ENCODE results near the gene CST7. TPM values are rescaled to one million over a fixed set of nuclear protein-coding genes. Genes with fewer than 3 reads are reported as not detected.
"Not testable (repeated sequence)": the region's sequence is repeated elsewhere in the genome, so short reads cannot be mapped to it uniquely, and the experiment has no call there.

The CST7 gene
- total RNA-seq, 1 experiment from 2014 or later, result 77.4 TPM

DNA sequence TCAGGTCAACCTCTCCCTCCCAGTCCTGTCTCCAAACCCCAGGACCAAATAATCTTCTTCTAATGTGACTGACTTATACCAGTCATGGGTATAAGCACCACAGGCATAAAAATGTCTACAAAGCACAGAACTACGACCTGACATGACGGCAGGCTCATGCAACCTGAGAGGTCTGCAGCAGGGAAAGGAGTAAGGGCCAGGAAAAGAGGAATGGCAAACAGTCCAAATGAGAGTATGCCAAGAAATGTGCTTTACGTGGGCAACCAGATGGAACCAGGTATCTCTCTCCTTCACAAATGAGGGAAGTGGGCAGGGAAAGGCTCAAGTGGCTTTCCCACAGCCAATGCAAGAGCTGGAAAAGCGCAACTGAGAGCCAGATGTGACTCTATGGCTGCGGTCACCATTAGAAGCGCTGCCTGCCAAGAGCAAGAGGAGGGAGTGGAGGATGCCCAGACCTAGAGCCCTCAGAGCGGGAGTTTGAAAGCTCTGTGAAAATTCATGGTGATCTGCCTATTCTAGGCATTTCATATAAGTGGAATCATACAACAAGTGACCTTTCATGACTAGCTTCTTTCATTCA, 37.5 kb downstream of the CST7 start:
- DNase-seq (ENCODE audit: low read depth), result no peak

DNA sequence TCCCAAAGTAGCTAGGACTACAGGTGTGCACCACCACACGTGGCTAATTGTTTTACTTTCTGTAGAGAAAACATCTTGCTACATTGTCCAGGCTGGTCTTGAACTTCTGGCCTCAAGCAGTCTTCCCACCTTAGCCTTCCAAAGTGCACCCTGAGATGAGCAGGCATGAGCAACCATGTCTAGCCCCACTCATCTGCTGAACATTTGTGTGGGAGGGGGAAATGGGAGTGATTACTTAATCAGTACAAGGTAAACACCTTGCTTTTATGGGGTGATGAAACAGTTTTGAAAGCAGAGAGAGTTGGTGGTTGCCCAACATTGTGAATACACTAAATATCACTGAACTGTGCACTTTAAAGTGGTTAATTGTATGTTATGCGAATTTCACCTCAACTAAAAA, 38.2 kb downstream of the CST7 start:
- DNase-seq (ENCODE audit: low read depth), result no peak

DNA sequence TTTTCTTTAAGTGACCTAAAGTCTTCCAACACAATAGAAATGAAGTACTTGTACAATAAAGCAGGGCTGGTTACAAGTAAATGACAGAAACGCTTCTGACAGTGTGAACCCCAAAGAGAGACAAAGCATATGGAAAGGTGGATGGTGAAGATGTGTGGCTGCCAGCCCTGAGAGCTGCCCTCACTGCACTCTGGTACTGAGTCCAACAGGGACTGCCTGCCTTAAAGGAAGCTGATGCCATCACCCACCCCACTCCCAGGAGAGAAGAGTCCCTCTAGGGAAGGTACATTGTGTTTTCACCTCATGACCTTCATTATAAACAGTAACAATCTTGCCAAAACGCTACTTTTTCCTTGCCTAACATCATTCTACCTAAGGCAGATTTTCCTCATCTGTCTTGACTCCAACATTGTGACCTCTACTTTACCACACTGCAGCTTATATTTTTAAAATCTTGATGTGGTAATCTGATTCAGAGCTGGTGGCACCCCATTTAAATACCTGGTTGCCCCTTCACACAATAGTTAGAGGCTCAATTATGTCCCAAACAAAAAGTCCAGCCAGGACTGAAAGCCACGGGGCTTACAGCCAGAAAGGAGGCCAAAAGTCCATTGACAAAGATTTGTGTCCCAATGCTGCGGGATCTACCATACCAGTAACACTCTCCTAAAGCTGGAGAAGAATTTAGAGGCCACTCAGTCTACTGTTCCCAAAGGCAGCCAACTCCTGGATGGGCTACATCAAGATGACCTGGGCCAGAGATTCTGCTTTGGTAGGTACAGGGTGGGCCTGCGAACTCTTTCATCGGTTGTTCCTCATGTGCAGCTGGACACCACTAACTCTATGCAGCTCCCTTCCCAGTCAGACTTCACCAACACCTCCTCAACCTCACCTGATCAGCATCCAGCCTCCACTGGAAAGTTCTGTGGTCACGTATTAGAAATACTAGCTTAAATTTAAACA, 39.1 kb downstream of the CST7 start:
- DNase-seq (ENCODE audit: low read depth), result no peak

DNA sequence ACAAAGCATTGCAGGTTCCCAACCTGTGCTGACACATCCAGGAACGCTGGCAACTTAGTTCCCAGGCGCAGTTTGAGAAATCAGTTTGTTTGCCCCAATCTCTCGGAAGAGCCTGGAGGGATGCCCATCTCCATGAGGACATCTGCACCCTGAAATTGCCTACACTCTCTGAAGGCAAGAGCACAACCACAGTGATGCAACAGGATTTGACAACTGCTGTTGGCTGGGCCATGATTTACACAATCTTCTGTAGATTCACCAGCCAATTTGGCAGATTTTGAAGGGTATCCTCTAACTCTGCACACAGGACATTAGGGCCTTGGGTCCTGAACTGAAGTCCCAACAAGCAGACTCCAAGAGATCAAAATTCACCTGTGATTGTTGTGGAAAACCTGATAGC, 40.1 kb downstream of the CST7 start:
- DNase-seq (ENCODE audit: low read depth), result no peak

DNA sequence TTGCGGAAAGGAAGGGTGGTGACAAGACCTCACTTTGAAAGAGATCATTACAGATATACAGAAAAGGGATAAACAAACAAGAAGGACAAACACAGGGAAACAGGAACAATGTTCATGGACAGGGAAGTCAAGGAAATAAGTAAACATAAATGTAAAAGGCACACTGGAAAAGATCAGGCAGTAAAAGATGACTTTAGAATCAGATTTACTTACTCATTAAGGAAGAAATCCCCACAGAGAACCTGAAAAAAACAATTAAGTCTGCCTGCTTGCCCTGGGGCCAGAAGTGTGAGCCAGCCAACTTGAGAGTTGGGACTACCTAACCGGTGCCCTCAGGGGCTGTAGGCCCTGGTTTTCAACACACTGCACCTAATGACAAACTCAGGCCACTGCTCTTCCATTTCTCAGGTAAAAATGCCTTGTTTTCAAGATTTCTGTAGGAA, 41.8 kb downstream of the CST7 start:
- DNase-seq (ENCODE audit: low read depth), result peak; percentile 41

DNA sequence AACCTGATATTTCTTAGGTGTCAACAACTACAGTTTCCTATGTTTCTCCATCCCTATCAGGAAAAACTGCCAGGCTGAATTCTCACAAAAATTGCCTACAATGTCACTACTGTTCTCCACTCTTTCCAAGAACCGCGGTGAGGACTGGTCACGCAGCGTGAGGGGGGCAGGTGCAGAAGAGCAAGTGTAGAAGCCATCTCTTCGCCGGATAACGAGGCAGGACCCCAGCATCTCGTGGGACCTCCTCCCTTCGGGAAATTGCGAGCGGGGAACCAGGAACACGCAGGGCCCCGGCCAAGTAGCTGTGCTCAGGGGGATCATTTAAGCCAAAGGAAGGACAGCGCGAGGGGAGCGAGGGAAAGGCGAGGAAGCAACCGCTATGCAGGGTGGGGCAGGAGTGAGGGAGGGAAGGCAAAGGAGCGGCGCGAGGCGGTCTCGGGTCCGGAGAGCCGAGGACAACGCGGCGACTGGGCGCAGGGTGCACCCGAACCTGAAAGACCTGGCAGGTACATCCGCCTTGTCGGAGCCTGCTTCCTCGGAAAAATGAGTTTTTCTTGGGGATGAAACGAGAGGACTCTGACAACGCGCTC, 42.9 kb downstream of the CST7 start:
- peak; percentile 35 for DNase-seq (ENCODE audit: low read depth)

DNA sequence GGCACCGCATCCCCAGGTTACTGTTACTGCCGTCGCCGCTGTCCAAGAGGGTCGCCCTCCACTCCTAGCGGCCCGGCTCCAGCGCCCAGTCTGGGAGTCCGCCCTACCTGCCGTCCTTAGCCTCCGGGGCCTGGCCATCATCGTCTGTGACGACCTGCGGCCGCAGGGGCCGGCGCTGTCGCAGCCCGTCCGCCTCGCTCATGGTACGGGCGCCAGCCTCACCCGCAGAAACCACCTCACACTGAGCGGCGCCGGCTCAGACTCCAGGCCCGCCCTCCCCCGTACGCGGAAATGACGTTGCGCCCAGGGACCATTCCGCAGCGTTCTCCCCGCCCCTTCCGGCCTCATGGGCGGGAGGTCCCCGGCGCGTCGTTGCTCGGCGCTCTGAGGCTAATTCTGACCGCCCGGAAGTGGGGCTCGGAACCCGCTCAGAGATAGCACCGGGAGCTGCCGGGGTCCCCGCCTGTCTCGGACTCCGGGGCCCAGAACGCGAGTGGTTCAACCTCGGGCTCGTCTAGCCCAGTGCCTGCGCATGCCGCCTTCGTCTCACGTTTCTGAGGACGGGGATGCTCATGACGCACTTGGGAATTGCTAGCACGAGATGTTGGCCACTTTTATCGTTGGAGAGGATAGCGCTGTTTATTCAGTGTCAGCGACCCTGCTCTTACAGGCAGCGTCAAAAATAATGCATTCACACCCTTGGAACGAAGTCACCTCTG, 43.6 kb downstream of the CST7 start, which contains the start of gene APMAP:
Gene APMAP (minus strand): TSS at position 265 of the 719 bp plus-strand sequence. CDS start 63 bp downstream, at position 202.
- DNase-seq (ENCODE audit: low read depth), result peak; percentile 95

DNA sequence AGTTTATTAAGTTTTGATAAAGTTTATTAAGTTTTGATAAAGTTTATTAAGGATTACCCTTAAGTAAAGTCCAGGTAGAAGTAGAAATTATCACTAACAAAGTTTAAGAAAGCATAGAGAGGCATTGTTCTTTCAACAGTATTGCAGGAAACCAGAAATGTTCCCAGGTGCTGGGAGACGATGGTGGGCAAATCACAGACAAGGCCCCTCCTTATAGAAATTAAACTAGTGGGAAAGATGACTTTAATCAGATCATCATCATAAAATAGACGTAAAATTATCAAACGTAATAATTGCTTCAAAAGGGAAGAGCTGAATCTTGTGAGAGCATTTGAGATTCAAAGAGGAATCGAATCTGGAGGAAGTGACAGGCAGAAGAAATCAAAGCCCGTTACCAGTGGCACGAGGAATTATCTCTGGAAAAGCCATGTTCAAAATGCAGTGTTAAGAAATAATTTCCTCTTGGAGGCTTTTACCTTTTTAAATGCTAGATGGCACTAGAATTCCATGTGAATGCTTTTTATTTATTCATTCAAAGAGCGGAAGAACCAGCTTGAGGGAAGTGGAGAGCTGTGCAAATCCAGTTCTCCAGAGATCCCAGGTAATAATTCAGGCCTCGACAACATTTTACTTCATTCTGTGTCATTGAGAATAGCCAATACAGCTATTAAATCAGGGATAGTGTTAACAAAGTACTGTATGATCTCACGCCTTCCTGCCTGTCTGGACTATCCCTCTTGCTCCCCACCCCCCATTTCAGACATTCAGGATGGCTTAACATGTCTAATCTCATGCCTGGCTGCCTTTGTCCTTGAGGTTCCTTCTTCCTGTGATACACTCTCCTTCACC, 44.5 kb downstream of the CST7 start:
- peak; percentile 73 for DNase-seq (ENCODE audit: low read depth)

DNA sequence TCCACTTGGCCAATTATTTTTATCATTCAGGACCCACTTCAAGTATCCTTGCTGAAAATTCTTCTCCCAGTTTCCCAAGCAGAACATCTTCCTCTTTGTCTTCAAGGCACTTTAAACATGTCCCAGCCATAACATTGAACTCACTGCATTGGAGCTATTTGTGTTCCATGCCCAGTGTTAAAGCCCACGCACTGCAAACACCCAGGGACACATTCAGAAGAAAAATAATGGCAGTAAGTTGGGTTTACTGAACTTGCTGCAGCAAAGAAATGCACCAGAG, 45.1 kb downstream of the CST7 start:
- DNase-seq (ENCODE audit: low read depth), result no peak

DNA sequence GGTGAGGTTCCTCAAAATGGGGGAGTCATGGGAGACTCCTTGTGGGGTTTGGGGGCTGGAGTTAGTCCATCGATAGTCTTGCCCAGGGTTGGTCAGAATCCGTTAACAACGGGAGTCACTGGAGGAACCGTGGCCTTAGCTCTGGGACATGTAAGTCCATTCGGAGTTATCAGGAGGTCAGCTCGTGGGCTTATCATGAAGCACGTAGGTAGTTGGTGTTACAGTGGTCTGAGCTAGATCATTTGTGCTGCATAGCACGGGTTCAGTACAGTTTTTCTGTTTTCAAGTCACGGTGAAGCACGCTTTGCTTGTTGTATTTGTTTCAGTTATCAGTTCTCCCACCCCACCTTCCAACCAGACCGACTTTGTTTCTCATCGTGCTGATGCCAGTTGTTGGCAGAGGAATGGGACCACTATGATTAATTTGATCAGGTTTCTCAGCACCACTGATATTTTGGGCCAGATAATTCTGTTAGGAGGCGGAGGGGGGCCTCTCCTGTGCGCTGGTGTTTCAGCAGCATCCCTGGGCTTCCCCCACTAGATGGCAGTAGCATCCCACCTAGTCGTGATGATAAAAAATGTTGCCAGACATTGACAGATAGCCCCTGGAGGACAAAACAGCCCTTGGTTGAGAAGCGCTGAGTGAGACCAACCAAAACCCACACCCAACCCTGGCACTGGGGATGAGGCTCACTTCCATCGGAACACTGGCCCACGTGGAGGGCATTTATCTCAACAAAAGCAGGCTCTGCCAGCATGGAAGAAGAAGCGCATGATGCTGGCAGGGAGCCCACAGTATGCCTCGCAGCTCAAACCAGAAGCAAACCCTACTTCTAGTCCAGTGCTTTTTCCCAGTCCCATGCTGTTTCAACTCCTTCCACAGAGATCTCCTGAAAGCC, 45.6 kb downstream of the CST7 start:
- peak; percentile 83 for DNase-seq (ENCODE audit: low read depth)

DNA sequence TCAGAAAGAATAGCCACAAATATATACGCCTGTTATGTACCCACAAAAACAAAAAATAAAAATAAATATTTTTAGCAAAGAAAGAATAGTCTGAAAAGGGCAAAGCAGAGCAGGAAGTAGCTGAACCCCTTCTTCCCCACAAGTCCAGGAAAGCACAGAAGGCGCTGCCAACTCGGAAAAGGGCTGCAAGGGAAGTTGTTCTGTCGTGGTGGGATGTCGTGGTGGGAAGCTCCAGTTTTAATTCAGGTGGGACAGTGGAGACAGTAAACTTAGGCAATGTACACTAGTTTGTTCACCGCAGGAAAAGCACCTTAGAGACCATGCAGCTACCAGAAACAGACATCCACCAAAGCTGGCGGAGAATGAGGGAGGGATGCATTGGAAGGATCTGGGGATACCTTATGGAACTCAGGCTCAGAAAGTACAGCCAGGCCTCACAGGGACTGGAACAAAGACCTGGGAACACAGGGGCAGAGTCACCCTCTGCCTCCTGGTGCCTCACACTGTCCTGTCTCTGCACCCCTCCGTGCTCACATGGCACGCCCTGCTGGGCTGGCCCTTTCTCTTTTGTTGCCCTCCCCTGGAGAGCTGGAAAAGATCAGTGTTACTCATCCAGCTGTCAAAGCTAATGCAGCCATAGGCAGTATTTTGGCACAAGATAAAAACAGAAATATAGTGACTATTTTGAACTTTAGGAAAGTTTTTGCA, 46.8 kb downstream of the CST7 start:
- DNase-seq (ENCODE audit: low read depth), result peak; percentile 43

DNA sequence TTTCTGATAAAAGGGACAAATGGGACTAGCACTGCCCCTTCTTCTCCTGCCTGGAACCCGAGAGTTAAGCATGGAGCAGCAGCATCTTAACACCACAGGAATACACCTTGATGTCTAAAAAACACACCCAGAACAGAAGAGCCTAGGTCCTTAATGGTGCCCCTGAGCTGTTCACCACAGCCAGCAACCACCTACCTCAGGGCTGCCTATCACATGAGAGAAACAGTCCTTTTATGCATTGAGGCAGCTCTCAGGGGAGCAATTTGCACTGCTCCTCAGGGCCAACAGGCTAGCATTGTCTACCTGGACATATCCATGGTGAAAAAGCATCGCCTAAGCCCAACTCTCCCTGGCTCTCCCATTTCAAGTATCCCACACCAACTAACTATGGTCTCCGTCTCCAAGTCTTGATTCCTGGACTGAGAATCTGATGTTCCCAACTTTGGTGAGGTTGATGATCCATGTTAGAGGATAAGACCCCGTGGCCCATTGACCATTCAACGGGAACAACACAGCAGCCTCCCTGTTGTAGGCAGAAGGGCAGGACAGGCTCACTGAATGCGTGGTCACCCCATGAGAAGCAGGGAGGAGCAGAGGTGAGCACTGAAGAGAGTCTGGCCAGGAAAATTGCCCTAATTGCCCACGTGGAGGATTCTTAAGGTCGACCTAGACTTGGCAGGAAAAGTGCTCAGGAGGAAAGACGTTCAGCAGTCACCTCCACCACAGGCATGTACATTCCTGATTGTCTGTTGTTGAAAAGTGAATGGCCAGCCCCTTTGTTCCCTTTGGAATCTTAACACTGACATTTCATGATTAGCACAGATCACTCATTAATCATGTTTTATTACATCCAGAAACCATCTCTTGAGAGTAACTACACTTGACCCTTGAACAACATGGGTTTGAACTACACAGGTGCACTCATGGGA, 47.6 kb downstream of the CST7 start:
- no peak for DNase-seq (ENCODE audit: low read depth)

DNA sequence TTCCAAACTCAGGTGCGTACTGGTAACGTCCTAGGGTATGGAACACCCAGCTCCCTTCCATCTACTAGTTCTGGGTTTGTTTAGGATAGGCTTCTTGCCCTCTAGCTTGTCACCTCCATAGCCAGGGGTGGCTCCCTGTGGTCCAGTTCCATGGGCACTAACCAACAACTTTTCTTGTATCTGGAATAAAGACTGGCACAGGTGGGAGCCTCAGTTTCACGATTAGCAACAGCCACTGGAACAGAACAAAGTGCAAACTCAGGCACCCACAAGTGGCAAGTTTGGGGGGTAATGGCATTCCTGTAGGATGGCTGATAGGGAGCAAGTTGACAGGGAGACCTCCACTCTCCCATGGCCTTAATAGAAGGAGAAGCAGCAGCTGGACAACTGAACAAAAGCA, 49.1 kb downstream of the CST7 start:
- DNase-seq (ENCODE audit: low read depth), result no peak

DNA sequence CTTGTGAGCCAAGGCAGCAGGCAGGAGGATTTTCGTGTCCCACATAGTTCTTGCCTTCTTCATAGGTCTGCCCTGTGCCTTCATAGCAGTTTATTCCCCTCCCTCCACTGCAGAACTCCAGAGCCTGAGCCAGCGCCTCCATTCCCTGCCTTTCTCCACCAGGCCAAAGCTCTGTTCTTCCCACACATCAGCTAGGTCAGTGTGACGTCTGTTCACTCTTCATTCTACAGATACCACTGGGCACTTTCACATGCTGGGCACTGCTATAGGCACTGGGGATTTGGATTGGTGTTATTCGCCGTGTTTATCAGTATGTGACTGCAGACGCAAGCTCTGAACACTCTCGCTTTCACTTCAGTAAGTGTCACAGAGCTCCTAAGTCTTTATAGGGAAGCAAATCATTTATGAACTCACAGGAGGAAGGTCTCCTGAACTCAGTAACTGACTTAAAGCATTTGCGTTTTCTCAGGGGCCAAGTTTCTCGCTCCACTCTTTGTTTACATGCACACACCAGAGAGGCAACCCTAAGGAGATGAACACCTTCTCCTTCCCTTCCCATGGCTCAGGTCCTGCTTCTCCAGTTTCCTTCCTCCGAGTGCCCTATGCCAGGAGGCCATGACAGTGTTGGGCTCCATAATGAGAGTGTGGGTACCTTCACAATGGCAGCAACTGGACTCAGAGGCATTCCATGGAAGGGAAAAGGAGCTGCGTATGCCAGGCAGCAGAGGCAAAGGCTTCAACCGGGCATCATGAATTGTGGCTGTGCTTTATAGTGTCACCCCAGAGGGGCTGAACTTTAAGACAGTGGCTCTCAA, 49.8 kb downstream of the CST7 start:
- DNase-seq (ENCODE audit: low read depth), result no peak

DNA sequence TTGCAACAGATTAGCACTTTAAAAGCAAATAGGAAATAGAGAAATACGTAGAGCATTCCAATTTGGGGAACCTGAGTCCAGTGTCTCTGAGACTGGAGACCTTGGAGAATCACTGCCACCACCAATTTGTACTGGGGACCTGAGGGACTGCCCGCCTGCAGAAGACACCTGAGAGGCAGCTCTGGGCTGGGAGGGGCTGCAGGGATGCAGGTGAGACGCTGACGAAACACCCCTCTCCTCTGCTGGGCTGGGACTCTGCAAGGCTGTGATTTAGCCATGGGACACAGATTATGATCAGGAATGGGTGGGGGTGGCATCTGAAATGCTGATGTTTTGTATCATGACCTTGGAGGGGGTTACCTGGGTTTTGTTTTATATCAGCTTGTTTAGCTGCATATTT, 50.5 kb downstream of the CST7 start:
- no peak for DNase-seq (ENCODE audit: low read depth)

DNA sequence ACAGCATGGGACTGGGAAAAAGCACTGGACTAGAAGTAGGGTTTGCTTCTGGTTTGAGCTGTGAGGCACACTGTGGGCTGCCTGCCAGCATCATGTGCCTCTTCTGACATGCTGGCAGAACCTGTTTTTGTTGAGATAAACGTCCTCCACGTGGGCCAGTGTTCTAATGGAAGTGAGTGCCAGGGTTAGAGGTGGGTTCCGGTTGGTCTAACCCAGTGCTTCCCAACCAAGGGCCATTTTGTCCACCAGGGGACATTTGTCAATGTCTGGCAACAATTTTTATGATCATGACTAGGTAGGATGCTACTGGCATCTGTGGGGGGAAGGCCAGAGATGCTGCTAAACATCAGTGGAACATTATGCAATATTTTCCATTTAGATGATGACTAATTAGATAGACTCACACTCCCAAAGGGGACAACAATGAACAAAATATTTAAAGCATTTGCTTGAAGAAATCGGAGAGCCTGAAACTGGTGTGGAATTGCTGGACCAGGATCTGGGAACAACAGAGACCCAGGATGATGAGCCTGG, 51.3 kb downstream of the CST7 start:
- DNase-seq (ENCODE audit: low read depth), result peak; percentile 81

DNA sequence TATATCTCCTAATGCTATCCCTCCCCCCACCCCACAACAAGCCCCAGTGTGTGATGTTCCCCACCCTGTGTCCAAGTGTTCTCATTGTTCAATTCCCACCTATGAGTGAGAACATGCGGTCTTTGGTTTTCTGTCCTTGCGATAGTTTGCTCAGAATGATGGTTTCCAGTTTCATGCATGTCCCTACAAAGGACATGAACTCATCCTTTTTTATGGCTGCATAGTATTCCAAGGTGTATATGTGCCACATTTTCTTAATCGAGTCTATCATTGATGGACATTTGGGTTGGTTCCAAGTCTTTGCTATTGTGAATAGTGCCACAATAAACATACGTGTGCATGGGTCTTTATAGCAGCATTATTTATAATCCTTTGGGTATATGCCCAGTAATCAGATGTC, 52.3 kb downstream of the CST7 start:
- DNase-seq (ENCODE audit: low read depth), result not testable (repeated sequence)

Measured in RPMI7951 (cell line).